Lower leg skin (tissue), 3 donors: Measurements from ENCODE around the gene CYP2B6.
"Not testable (repeated sequence)": the region's sequence is repeated elsewhere in the genome, so short reads cannot be mapped to it uniquely, and the experiment has no call there.

Source experiments
- CTCF ChIP-seq, 3 donors: fragments of 450-650 bp; IDR thresholded peaks; one replicate each; pipeline ENCODE4 v1.5.1; 2016; ENCODE audit warnings: antibody characterized with exemption in 3 of 3, mild to moderate bottlenecking in 3 of 3, moderate library complexity in 2 of 3
- POLR2A ChIP-seq, 2 donors: fragments of 450-650 bp; IDR thresholded peaks; one replicate each; pipeline ENCODE4 v1.6.1; 2016 to 2017; ENCODE audit warnings: antibody characterized with exemption in 2 of 2, mild to moderate bottlenecking in 1 of 2, moderate library complexity in 1 of 2

DNA sequence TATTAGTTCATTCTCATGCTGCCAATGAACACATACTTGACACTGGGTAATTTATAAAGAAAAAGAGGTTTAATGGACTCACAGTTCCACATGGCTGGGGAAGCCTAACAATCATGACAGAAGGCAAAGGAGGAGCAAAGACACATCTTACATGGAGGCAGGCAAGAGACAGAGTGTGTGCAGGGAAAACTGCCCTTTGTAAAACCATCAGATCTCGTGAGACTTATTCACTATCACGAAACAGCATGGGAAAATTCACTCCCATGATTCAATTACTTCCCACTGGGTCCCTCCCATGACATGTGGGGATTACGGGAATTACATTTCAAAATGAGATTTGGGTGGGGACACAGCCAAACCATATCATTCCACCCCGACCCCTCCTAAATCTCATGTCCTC is 11.3 kb upstream of the CYP2B6 start:
- not testable (repeated sequence) for TF ChIP-seq CTCF, POLR2A (IDR thresholded peaks at IDR 0.05)
